Measurements from ENCODE around the gene GNAI2.

GRCh38 chr3:50215529-50215928, 20.5 kb upstream of the GNAI2 start:
- TF ChIP-seq POLR2A (IDR thresholded peaks at IDR 0.05; ENCODE audit: low read depth, low read length) = no peak
- no peak for TF ChIP-seq TAF1 (IDR thresholded peaks at IDR 0.05; ENCODE audit: low read depth, low read length)

All from GM12891 (cell line).